Common myeloid progenitor, CD34-positive (primary cell): ENCODE measurements around the gene KCNK1.

Source experiments
- CTCF ChIA-PET: fragments of 350-600 bp; sonication (Branson Sonifier 250); formaldehyde crosslinking; loops from one replicate; lab custom pipeline; 2021; ENCODE audit warnings: antibody characterized with exemption; lab: Charles Lee
- POLR2A ChIA-PET: fragments of 350-600 bp; sonication (Branson Sonifier 250); formaldehyde crosslinking; loops from one replicate; lab custom pipeline; 2021; ENCODE audit warnings: antibody characterized with exemption; lab: Charles Lee
- DNase-seq, 3 donors: peaks; one replicate each; pipeline versions ENCODE4 v3.0.0 to v3.0.0-alpha.2; 2013
- H3K27ac ChIP-seq, 2 experiments: 1 replicate in 1 of 2; 2 replicates in 1 of 2; pipeline ENCODE4 v1.7.0; 2013; ENCODE audit warnings: inconsistent platforms in 2 of 2, low read length in 2 of 2, mild to moderate bottlenecking in 2 of 2, low read depth in 1 of 2, moderate library complexity in 1 of 2; ENCODE audit not compliant: severe bottlenecking in 2 of 2, insufficient read depth in 1 of 2, poor library complexity in 1 of 2
- H3K27me3 ChIP-seq, 5 experiments: replicated peaks in 2 of 5; 1 replicate in 3 of 5; 2 replicates in 2 of 5; pipeline versions ENCODE4 v1.6.1 to v1.7.0; 2013; ENCODE audit warnings: low read length in 4 of 5, mild to moderate bottlenecking in 2 of 5, moderate library complexity in 2 of 5, inconsistent platforms in 1 of 5; ENCODE audit not compliant: insufficient read depth in 5 of 5, control insufficient read depth in 4 of 5
- H3K36me3 ChIP-seq, 4 experiments: 1 replicate in 2 of 4; 2 replicates in 2 of 4; pipeline versions ENCODE4 v1.6.1 to v1.7.0; 2013; ENCODE audit warnings: low read length in 3 of 4, control low read depth in 1 of 4, mild to moderate bottlenecking in 1 of 4; ENCODE audit not compliant: control insufficient read depth in 4 of 4, insufficient read depth in 4 of 4
- H3K4me1 ChIP-seq, 4 experiments: 1 replicate in 3 of 4; 2 replicates in 1 of 4; pipeline versions ENCODE4 v1.6.1 to v1.7.1; 2013; ENCODE audit warnings: low read length in 3 of 4, mild to moderate bottlenecking in 3 of 4, control low read depth in 1 of 4, inconsistent platforms in 1 of 4, moderate library complexity in 1 of 4; ENCODE audit not compliant: control insufficient read depth in 4 of 4, insufficient read depth in 4 of 4; ENCODE audit errors: control extremely low read depth in 1 of 4
- H3K4me3 ChIP-seq, 7 experiments: 1 replicate in 4 of 7; 2 replicates in 3 of 7; pipeline versions ENCODE4 v1.5.1 to v1.7.0; 2013; ENCODE audit warnings: mild to moderate bottlenecking in 7 of 7, low read length in 6 of 7, moderate library complexity in 6 of 7, inconsistent platforms in 2 of 7, low read depth in 2 of 7, control low read depth in 1 of 7; ENCODE audit not compliant: insufficient read depth in 4 of 7, control insufficient read depth in 1 of 7; ENCODE audit errors: extremely low read depth in 1 of 7
- H3K9me3 ChIP-seq, 5 experiments: 1 replicate in 4 of 5; 2 replicates in 1 of 5; pipeline versions ENCODE4 v1.6.1 to v1.7.1; 2013; ENCODE audit warnings: low read length in 4 of 5, mild to moderate bottlenecking in 2 of 5, inconsistent platforms in 1 of 5, low read depth in 1 of 5, moderate library complexity in 1 of 5; ENCODE audit not compliant: control insufficient read depth in 4 of 5, insufficient read depth in 2 of 5; ENCODE audit errors: control extremely low read depth in 1 of 5
- WGBS: methylation state at CpG from one replicate; pipeline ENCODE4 v1.1.5; 2013; ENCODE audit not compliant: insufficient coverage; 5-methylcytosine and 5-hydroxymethylcytosine counted together

KCNK1 gene

DNA sequence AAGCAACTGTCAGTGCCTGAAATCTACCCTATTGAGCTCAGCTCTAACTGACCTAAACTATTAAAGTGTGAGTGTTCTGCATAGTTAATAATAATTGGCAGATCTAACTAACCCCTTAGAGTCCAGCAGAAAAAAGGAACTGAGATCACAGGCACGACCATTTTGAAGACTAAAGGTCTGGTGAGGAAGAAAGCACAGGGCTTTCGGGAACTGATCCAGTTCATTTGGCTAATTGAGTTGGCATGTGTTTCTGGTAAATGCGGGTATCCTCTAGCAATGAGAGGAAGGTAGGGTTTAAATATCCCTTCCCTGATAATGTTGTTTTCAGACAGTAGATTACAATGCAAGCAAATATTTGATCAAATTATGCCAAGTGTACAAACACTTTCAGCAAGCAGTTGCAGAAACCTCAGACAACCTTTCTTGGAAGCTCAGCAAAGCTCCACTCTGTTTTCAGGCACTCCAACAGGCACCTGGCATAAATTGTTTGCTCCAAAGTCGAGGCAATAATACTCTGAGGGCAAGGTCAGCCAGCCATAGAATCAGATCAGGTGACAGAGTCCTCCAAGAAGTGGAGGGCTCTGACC lies 100.8 kb downstream of the KCNK1 start:
- POLR2A ChIA-PET = no interaction called here
- WGBS = 74% methylated on average over 3 of the region's 4 CpGs
- CTCF ChIA-PET = no interaction called here

DNA sequence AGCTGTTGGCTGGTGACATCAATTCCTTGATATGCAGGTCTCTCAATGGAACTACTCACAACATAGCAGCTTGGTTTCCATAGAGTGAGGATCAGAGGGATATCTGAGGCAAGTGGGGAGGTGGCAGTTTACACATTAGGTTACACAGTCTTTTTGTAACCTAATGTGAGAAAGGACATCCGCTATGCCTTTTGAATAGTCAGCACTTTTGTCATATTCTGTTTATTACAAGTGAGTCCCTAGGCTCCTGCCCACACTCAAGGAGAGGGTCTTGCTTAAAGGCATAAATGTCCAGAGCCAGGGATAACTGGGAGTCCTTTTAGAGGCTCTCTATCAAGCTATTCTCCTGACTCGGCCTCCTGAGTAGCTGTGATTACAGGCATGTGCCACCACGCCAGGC lies 104.2 kb downstream of the KCNK1 start:
- no peak for DNase-seq
- 100% methylated on average over 3 of the region's 3 CpGs for WGBS
- CTCF ChIA-PET = no interaction called here

More for the DNA sequence above, 100.8 kb downstream of the KCNK1 start:
- no peaks in the 10 kb centered on the region for H3K9me3 ChIP-seq
- peaks cover 0 to 2% (median 0%) of the 10 kb centered on the region in 5 experiments for H3K27me3 ChIP-seq
- H3K4me1 ChIP-seq = no peaks in the 10 kb centered on the region
- H3K27ac ChIP-seq = no peak overlapping the region
- no peak overlapping the region for H3K4me3 ChIP-seq
- no peak for DNase-seq
- no peaks in the 10 kb centered on the region for H3K36me3 ChIP-seq

DNA sequence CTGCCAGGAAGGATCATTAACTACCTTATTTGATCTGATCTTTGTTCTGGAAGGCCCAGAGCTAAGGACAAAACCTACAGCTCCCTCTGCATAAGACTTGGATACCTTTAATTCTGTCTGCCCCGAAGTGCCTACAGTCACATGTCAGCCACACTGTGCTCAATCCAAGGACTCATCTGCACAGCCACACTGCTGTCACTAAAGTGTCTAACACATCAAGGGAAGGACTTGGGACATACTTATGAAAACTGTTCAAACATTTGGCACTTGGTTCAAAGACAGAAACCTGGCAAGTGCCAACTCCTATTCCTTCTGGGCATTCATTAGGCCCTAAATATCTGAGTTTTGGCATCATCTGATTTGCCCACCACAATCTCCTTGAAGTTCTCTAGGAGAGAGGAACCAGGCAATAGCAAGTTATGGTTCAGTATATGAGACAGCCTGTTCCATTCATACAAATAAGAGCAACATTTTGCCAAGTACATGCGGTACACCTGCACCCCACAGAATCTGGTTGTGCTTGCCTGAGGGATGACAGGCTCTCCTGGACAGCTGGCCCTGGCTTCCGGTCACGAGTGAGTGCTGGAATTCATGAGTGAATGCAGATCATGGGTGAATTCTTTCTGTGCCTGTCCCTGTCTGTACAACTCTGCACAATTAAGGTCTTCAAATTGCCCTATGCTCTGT lies 105.9 kb downstream of the KCNK1 start:
- no peak for DNase-seq
- H3K4me1 ChIP-seq = no peaks in the 10 kb centered on the region
- H3K27me3 ChIP-seq = peaks cover 0 to 2% (median 0%) of the 10 kb centered on the region in 5 experiments
- CTCF ChIA-PET = no interaction called here
- WGBS = 100% methylated on average over 4 of the region's 4 CpGs
- POLR2A ChIA-PET = no interaction called here
- no peaks in the 10 kb centered on the region for H3K36me3 ChIP-seq
- H3K9me3 ChIP-seq = no peaks in the 10 kb centered on the region
- H3K4me3 ChIP-seq = no peak overlapping the region
- H3K27ac ChIP-seq = no peak overlapping the region

More for the DNA sequence above, 104.2 kb downstream of the KCNK1 start:
- Histone ChIP-seq H3K4me1 (no peaks in the 10 kb centered on the region), H3K27me3 (peaks cover 0 to 2% (median 0%) of the 10 kb centered on the region in 5 experiments), H3K36me3 (no peaks in the 10 kb centered on the region), H3K9me3 (no peaks in the 10 kb centered on the region), H3K4me3 (no peak overlapping the region), H3K27ac (no peak overlapping the region)
- POLR2A ChIA-PET = no interaction called here

DNA sequence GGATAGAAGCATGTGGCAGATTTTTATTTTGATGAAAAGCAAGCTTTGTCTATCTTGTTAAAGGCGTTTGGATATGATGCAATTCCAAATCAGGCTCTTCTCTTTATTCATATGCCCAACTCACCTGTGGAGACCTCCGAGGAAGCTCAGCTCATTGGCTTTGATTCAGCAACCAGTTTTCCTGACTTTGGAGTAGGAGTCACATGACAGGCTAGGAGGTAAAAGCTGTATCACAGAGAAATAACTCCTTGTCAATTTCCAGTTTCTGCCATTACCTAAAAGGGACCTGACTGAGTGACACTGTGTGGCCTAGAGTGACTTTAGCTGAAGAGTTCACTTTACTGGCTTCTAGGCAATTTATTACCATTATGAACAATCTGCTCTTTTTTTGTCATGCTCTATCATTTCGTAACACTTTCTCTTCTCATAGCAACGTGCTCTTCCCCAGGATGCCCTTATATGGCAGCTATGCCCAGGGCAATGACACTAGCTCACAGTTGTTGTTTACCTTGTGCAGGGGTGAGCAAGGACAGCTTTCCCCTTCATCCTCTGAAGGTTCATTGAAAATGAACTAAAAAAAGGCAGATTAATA lies 107.2 kb downstream of the KCNK1 start:
- ChIA-PET CTCF (no interaction called here), POLR2A (no interaction called here)
- Histone ChIP-seq H3K27ac (no peak overlapping the region), H3K27me3 (peaks cover 0 to 2% (median 0%) of the 10 kb centered on the region in 5 experiments), H3K36me3 (no peaks in the 10 kb centered on the region), H3K4me3 (no peak overlapping the region), H3K9me3 (no peaks in the 10 kb centered on the region), H3K4me1 (no peaks in the 10 kb centered on the region)
- WGBS = 0% methylated on average over 2 of the region's 4 CpGs
- no peak for DNase-seq
